HUES6 (cell line): ENCODE measurements around the gene NKAPL.
A peak's percentile ranks its signal among the peaks of the same experiment; 100 is the strongest.

Source experiments
- H3K27ac ChIP-seq: 2 replicates; pipeline ENCODE4 v1.7.0; 2013; ENCODE audit warnings: low read depth, mild to moderate bottlenecking, low read length, inconsistent platforms
- H3K27me3 ChIP-seq: 2 replicates; pipeline ENCODE4 v1.6.1; 2013; ENCODE audit warnings: low read length; ENCODE audit not compliant: control insufficient read depth, insufficient read depth
- H3K36me3 ChIP-seq: 2 replicates; pipeline ENCODE4 v1.6.1; 2013; ENCODE audit warnings: low read length; ENCODE audit not compliant: control insufficient read depth, insufficient read depth
- H3K4me1 ChIP-seq: 2 replicates; pipeline ENCODE4 v1.6.1; 2013; ENCODE audit warnings: low read length; ENCODE audit not compliant: control insufficient read depth, insufficient read depth
- H3K4me3 ChIP-seq: 2 replicates; pipeline ENCODE4 v1.5.1; 2013; ENCODE audit warnings: low read depth, low read length
- H3K9ac ChIP-seq: one replicate; pipeline ENCODE4 v1.6.1; 2013; ENCODE audit warnings: mild to moderate bottlenecking, low read length
- H3K9me3 ChIP-seq: 2 replicates; pipeline ENCODE4 v1.6.1; 2013; ENCODE audit warnings: low read depth, low read length; ENCODE audit not compliant: control insufficient read depth, insufficient read depth

NKAPL gene

DNA sequence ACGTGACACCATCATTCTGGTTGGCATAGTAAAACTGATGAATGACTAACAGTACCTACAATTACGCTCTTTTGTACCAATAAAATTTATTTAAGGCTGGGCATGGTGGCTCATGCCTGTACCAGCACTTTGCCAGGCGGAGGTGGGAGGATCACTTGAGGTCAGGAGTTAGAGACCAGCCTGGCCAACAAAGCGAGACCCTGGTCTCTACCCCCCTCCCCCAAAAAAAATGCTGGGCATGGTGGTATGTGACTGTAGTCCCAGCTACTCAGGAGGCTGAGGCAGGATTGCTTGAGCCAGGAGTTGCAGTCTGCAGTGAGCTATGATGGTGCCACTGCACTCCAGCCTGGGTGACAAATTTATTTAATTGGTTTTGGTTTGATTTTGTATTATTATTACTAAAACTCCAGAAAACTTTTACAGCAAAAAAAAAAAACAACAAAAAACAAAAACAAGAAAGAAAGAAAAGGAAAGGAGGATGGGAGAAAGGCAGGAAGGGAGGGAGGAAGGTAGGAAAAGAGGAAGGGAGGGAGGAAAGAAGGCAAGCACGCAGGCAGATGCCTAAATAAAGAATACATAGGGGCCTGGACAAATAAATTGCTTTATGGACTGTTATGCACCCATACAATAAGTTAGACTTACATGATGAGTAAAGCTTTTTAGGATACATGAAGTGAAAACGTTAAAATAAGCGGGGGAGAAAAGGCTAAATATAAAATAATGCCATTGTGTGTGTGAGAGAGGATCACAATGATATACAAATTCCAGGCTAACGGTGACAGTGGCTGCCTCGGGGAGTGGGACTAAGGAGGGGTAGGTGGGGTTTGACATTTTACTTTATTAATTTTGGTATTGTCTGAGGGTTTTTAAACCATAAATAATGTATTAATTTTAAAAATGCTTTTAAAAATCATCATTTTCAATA, 34.7 kb upstream of the NKAPL start:
- H3K27me3 ChIP-seq, result peaks cover 51% of the 10 kb centered on the region
- no peaks in the 10 kb centered on the region for H3K4me1 ChIP-seq

DNA sequence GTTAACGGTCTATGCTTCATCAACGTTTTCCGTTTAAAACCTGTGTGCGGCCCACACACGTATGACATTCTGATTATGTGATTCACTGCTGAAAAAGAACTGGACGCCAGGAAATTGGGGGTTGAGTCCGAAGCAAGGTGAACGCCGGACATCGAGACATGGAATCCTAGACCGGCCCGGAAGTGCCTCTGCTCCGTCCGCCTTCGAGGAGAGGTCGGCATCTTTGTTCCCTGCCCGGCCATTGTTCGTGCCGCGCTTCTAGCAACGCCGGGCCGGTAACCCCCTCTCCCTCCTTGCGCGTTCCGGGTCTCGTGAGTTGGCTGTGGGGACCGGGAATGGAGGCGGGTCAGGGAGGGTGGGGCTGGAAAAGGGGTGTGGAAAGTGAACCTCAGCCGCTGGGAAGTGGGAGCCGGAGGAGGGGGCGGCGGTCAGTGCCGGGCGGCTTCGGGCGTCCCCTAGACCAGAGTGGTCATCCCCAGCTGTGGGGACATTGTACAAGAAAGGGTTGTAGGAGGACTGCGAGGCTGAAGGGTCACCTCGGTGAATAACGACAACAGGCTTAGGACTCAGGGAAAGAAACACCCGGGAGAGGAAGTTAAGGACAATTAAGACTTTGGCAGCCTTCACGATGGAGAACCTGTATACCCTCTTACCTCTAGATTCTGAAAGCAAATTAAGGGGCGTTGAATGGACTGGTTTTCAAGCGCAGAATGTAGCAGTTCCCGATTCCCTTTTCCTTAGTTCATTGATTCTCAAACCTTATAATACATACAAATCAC, 33.9 kb upstream of the NKAPL start, which contains the start of gene ZSCAN9:
Gene ZSCAN9, plus strand, starts transcription at position 220 of the 779 bp plus-strand sequence. CDS start 1,810 bp downstream, outside the sequence.
- no peak within 1 kb of the TSS; the same call in 1 of the 2 replicates for H3K27ac ChIP-seq
- H3K27me3 ChIP-seq, result peaks cover 43% of the 10 kb centered on the region
- peaks cover 31% of the 10 kb centered on the region for H3K36me3 ChIP-seq
- H3K4me3 ChIP-seq, result peak within 1 kb of the TSS; percentile 93
- H3K9me3 ChIP-seq, result no peaks in the 10 kb centered on the region
- H3K4me1 ChIP-seq, result no peaks in the 10 kb centered on the region
- peak within 1 kb of the TSS; percentile 81 for H3K9ac ChIP-seq

More for the DNA sequence above, 34.7 kb upstream of the NKAPL start:
- peak overlapping the region; percentile 93 for H3K4me3 ChIP-seq
- no peaks in the 10 kb centered on the region for H3K9me3 ChIP-seq
- peaks cover 25% of the 10 kb centered on the region for H3K36me3 ChIP-seq
- peak overlapping the region; percentile 81 for H3K9ac ChIP-seq
- no peak overlapping the region; the same call in 1 of the 2 replicates for H3K27ac ChIP-seq

DNA sequence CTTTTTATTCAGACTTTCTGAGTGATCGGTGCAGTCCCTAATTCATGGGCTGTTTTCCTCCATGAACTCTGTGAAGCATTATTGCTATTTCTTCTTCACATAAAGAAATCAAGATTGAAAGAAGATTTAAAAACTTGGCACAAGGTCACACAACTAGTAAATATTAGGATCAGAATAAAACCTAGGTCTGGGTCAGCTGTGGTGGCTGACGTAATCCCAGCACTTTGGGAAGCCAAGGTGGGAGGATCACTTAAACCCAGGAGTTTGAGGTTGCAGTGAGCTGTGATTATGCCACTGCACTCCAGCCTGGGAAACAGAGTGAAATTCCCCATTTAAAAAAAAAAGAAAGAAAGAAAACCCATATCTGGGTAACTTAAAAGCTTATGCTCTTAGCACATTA, 32.6 kb upstream of the NKAPL start:
- Histone ChIP-seq H3K4me1 (no peaks in the 10 kb centered on the region), H3K27ac (no peak overlapping the region), H3K9ac (no peak overlapping the region), H3K36me3 (peaks cover 43% of the 10 kb centered on the region), H3K4me3 (peak overlapping the region; percentile 93), H3K9me3 (no peaks in the 10 kb centered on the region), H3K27me3 (peaks cover 30% of the 10 kb centered on the region)

DNA sequence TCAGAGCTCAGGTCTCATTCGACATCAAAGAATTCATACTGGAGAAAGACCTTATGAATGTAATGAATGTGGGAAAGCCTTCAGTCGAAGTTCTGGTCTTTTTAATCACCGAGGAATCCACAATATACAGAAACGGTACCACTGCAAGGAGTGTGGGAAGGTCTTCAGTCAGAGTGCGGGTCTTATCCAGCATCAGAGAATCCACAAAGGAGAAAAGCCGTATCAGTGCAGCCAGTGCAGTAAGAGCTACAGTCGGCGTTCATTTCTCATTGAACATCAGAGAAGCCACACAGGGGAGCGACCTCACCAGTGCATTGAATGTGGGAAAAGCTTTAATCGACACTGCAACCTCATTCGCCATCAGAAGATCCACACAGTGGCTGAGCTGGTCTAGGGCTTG, 26.3 kb upstream of the NKAPL start:
- Histone ChIP-seq H3K4me1 (peaks cover 6% of the 10 kb centered on the region; the same call in 1 of the 2 replicates), H3K4me3 (no peak overlapping the region), H3K27ac (no peak overlapping the region), H3K9me3 (no peaks in the 10 kb centered on the region), H3K36me3 (peaks cover 60% of the 10 kb centered on the region), H3K9ac (no peak overlapping the region), H3K27me3 (no peaks in the 10 kb centered on the region)

DNA sequence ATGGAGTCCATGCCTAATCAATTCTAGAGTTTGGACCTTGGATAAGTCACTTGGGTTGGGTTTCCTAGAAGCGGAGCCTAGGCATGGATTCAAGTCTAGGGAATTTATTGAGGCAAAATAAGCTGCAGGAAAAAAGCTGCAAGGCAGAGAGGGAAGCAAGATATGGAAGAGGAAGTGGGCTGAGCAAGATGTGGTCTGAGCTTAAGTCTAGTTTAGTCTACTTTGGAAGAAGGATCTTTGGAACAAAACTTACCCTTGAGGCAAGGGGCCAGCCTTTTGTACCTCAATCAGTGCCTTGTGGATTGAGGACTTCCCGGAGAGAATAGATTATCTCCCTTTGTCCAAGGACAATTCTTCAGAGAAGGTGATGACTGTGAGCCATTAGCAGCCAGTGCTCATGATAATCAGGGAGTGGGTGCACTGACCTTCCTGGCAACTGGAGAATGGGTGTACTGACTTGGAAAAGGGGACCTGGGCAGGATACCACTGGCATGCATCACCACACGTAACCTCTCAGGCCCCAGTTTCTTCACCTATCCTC, 23.1 kb upstream of the NKAPL start:
- Histone ChIP-seq H3K27me3 (no peaks in the 10 kb centered on the region), H3K27ac (no peak overlapping the region), H3K36me3 (peaks cover 38% of the 10 kb centered on the region), H3K4me1 (peaks cover 6% of the 10 kb centered on the region; the same call in 1 of the 2 replicates), H3K9ac (no peak overlapping the region), H3K9me3 (no peaks in the 10 kb centered on the region), H3K4me3 (no peak overlapping the region)

DNA sequence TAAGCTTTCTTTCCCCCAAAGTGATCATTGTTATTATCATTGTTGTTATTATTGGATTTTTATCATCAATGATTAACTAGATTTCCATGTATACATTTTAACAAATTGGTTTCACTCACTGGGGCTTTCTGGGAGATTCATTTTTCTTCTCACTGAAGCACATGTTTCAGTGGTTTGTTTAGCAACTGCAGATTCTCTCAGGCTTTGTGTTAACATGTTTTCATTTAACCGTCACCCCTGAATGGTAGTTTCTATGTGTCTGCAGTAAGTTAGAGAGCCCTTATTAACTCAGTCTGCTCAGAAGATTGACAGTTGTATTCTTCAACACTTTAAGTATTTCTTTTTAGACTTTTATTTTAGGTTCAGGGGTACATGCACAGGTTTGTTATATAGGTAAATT, 19.5 kb upstream of the NKAPL start:
- H3K27me3 ChIP-seq, result no peaks in the 10 kb centered on the region
- H3K36me3 ChIP-seq, result peaks cover 17% of the 10 kb centered on the region
- H3K9ac ChIP-seq, result no peak overlapping the region
- no peaks in the 10 kb centered on the region for H3K9me3 ChIP-seq
- H3K4me3 ChIP-seq, result no peak overlapping the region
- H3K27ac ChIP-seq, result no peak overlapping the region
- peaks cover 6% of the 10 kb centered on the region; the same call in 1 of the 2 replicates for H3K4me1 ChIP-seq

DNA sequence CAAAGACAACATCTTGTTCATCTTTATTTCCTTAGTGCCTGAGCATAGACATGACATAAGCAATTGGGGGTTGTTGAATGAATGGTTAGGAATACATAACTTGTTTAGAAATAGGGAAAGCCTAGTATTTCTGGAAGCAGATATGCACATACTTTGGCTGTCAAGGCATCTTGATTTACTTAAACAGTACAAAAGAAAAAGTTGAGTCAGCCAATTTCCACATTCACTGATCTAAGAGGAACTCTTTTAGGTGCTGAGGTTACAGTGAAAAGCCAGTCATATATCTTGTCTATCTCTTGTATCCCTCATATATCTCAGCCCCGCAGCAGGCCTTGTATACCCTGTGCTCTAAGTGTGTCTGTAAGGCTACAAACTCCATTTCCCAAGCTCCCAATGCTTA, 18.6 kb upstream of the NKAPL start:
- Histone ChIP-seq H3K36me3 (peaks cover 26% of the 10 kb centered on the region), H3K4me1 (peaks cover 6% of the 10 kb centered on the region; the same call in 1 of the 2 replicates), H3K9ac (no peak overlapping the region), H3K9me3 (no peaks in the 10 kb centered on the region), H3K27me3 (no peaks in the 10 kb centered on the region), H3K4me3 (no peak overlapping the region), H3K27ac (no peak overlapping the region)

DNA sequence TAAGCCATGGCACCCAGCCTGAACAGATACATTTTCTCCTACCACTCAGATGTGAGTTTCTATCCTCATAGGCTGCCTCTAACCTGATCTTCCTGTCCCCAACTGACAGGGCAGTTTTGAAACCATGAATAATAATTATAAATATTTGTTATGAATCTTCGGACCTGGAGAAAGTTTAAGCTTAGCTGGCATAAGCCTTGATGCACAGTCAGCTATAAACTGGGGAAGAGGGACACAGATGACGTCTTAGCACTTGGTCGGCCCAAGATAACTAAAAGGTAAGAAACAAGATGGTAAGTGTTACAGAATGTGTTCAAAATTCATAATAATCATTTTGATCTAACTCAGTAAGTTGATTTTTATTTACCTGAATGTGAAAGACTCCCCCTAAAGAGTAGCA, 15.2 kb upstream of the NKAPL start:
- Histone ChIP-seq H3K9me3 (no peaks in the 10 kb centered on the region), H3K4me3 (no peak overlapping the region), H3K27ac (no peak overlapping the region), H3K4me1 (no peaks in the 10 kb centered on the region), H3K36me3 (peaks cover 43% of the 10 kb centered on the region), H3K27me3 (no peaks in the 10 kb centered on the region), H3K9ac (no peak overlapping the region)

DNA sequence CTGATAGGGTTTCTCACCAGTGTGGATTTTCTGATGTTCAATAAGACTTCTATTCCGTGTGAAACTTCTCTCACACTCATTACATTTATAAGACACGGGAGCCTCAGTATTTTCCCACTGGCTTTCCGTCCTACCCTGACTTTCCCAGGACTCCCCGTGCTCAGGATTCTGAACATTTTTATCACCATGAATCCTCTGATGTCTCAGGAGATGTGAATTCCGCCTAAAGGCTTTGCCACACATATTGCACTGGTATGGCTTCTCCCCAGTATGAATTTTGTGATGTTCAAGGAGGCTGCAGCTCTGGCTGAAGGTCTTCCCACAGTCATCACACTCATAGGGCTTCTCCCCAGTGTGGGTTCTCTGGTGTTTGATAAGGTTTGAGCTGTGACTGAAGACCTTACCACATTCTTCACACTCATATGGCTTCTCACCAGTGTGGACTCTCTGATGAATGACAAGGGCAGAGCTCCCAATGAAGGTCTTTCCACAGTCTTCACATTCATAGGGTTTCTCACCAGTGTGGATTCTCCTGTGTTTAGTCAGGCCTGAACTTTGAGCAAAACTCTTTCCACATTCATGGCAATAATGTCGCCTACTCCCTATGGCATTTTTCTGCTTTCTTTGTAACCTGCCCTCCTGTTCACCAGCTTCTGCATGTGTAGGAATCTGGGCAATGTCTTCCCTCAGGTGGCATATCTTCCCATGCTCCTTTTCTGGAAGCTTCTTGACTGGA, 13.7 kb upstream of the NKAPL start:
- Histone ChIP-seq H3K27me3 (no peaks in the 10 kb centered on the region), H3K36me3 (peaks cover 43% of the 10 kb centered on the region), H3K4me3 (no peak overlapping the region)

DNA sequence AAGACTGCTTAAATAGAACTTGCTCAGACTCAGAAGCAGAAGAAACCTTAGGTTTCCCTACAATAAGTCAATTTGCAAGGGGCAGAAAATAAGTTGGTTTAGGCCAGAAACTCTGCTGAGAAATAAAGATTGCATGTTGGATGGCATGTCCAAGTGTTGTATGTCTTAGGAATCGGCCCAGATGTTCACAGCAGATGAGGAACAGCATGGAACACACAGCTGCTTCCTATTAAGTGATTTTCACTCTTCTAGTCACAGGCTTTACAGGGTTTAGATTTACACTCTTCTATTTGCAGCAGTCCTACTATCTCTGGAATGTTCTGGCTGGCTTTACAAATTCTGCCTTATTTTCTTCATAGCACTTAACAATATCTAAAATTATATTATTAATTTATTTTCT, 10.2 kb upstream of the NKAPL start:
- no peak overlapping the region for H3K27ac ChIP-seq
- H3K27me3 ChIP-seq, result no peaks in the 10 kb centered on the region
- H3K4me1 ChIP-seq, result peaks cover 11% of the 10 kb centered on the region; the same call in 1 of the 2 replicates
- H3K4me3 ChIP-seq, result no peak overlapping the region
- H3K36me3 ChIP-seq, result peaks cover 40% of the 10 kb centered on the region
- H3K9ac ChIP-seq, result no peak overlapping the region
- H3K9me3 ChIP-seq, result no peaks in the 10 kb centered on the region

More for the DNA sequence above, 13.7 kb upstream of the NKAPL start:
- Histone ChIP-seq H3K4me1 (no peaks in the 10 kb centered on the region), H3K27ac (no peak overlapping the region), H3K9ac (no peak overlapping the region), H3K9me3 (no peaks in the 10 kb centered on the region)
